Mesenchymal stem cell (in vitro differentiated cells and primary cell): ENCODE results near the gene SLC41A3.

Experiments used
- DNase-seq: peaks from one replicate; pipeline ENCODE4 v3.0.0-alpha.2; 2013
- H2AFZ ChIP-seq: one replicate; pipeline ENCODE4 v1.6.1; 2013; ENCODE audit warnings: low read depth, mild to moderate bottlenecking, control low read depth, inconsistent platforms, low read length, moderate library complexity
- H2AK5ac ChIP-seq: 2 replicates; pipeline ENCODE4 v1.6.1; 2013; ENCODE audit warnings: low read length, moderate library complexity, mild to moderate bottlenecking, inconsistent platforms; ENCODE audit not compliant: severe bottlenecking
- H2BK120ac ChIP-seq: one replicate; pipeline ENCODE4 v1.6.1; 2013; ENCODE audit warnings: low read depth, mild to moderate bottlenecking, inconsistent platforms, low read length, moderate library complexity
- H2BK12ac ChIP-seq, 2 experiments: one replicate each; pipeline ENCODE4 v1.6.1; 2013; ENCODE audit warnings: inconsistent platforms in 2 of 2, low read length in 2 of 2, mild to moderate bottlenecking in 2 of 2, moderate library complexity in 2 of 2, control low read depth in 1 of 2
- H2BK15ac ChIP-seq: one replicate; pipeline ENCODE4 v1.6.1; 2013; ENCODE audit warnings: mild to moderate bottlenecking, low read depth, inconsistent platforms; ENCODE audit not compliant: poor library complexity, severe bottlenecking
- H2BK5ac ChIP-seq: 2 replicates; pipeline ENCODE4 v1.6.1; 2013; ENCODE audit warnings: low read depth, mild to moderate bottlenecking, low read length, control low read depth, inconsistent platforms; ENCODE audit not compliant: poor library complexity, severe bottlenecking
- H3K14ac ChIP-seq, 2 experiments: one replicate each; pipeline ENCODE4 v1.6.1; 2013; ENCODE audit warnings: inconsistent platforms in 2 of 2, low read length in 2 of 2, control low read depth in 1 of 2, mild to moderate bottlenecking in 1 of 2, moderate library complexity in 1 of 2
- H3K18ac ChIP-seq, 2 experiments: one replicate each; pipeline ENCODE4 v1.6.1; 2013; ENCODE audit warnings: inconsistent platforms in 2 of 2, low read length in 2 of 2, control low read depth in 1 of 2, low read depth in 1 of 2, mild to moderate bottlenecking in 1 of 2
- H3K23ac ChIP-seq, 2 experiments: one replicate each; pipeline ENCODE4 v1.6.1; 2013; ENCODE audit warnings: inconsistent platforms in 2 of 2, low read length in 2 of 2, mild to moderate bottlenecking in 2 of 2, moderate library complexity in 2 of 2, control low read depth in 1 of 2
- H3K27ac ChIP-seq: 2 replicates; pipeline ENCODE4 v1.5.1; 2013; ENCODE audit warnings: mild to moderate bottlenecking, moderate library complexity, low read length, control low read depth, inconsistent platforms; ENCODE audit not compliant: poor library complexity, severe bottlenecking
- H3K27me3 ChIP-seq, 2 experiments: 2 replicates each; pipeline versions ENCODE4 v1.6.1 to v1.7.0; 2013; ENCODE audit warnings: low read length in 2 of 2, mild to moderate bottlenecking in 2 of 2, moderate library complexity in 2 of 2, control low read depth in 1 of 2, inconsistent platforms in 1 of 2; ENCODE audit not compliant: control insufficient read depth in 1 of 2, insufficient read depth in 1 of 2
- H3K36me3 ChIP-seq, 2 experiments: 2 replicates each; pipeline versions ENCODE4 v1.6.1 to v1.7.0; 2013; ENCODE audit warnings: low read length in 2 of 2, control low read depth in 1 of 2, inconsistent platforms in 1 of 2, low read depth in 1 of 2, mild to moderate bottlenecking in 1 of 2; ENCODE audit not compliant: insufficient read depth in 2 of 2, control insufficient read depth in 1 of 2
- H3K4ac ChIP-seq, 2 experiments: one replicate each; pipeline ENCODE4 v1.6.1; 2013; ENCODE audit warnings: inconsistent platforms in 2 of 2, low read length in 2 of 2, mild to moderate bottlenecking in 2 of 2, moderate library complexity in 2 of 2, control low read depth in 1 of 2, low read depth in 1 of 2
- H3K4me1 ChIP-seq: 2 replicates; pipeline ENCODE4 v1.6.1; 2013; ENCODE audit warnings: low read depth, low read length, control low read depth; ENCODE audit not compliant: control insufficient read depth, insufficient read depth
- H3K4me2 ChIP-seq: 2 replicates; pipeline ENCODE4 v1.6.1; 2013; ENCODE audit warnings: low read length, mild to moderate bottlenecking, inconsistent platforms; ENCODE audit not compliant: poor library complexity, severe bottlenecking
- H3K4me3 ChIP-seq, 2 experiments: 2 replicates each; pipeline versions ENCODE4 v1.5.1 to v1.7.0; 2013; ENCODE audit warnings: low read length in 2 of 2, mild to moderate bottlenecking in 2 of 2, control low read depth in 1 of 2, low read depth in 1 of 2; ENCODE audit not compliant: insufficient read depth in 1 of 2
- H3K79me1 ChIP-seq: replicated peaks from 2 replicates; pipeline ENCODE4 v1.6.1; 2013; ENCODE audit warnings: mild to moderate bottlenecking, control low read depth, low read length, inconsistent platforms; ENCODE audit not compliant: poor library complexity, severe bottlenecking
- H3K9ac ChIP-seq: 2 replicates; pipeline ENCODE4 v1.7.0; 2013; ENCODE audit warnings: mild to moderate bottlenecking, low read length, moderate library complexity
- H3K9me3 ChIP-seq: 2 replicates; pipeline ENCODE4 v1.7.0; 2013; ENCODE audit warnings: mild to moderate bottlenecking, low read length; ENCODE audit not compliant: control insufficient read depth
- H4K8ac ChIP-seq: one replicate; pipeline ENCODE4 v1.6.1; 2013; ENCODE audit warnings: inconsistent platforms, mild to moderate bottlenecking, low read length, moderate library complexity
- H4K91ac ChIP-seq: one replicate; pipeline ENCODE4 v1.6.1; 2013; ENCODE audit warnings: mild to moderate bottlenecking, low read length, inconsistent platforms
- WGBS: methylation state at CpG from one replicate; pipeline ENCODE4 v1.1.7; 2013; ENCODE audit warnings: mixed read lengths; 5-methylcytosine and 5-hydroxymethylcytosine counted together

The SLC41A3 gene

GRCh38 chr3:126126811-126127431 is 43.0 kb upstream of the SLC41A3 start:
- no peak overlapping the region for H2BK120ac ChIP-seq
- no peak overlapping the region for H3K14ac ChIP-seq
- H2AK5ac ChIP-seq = no peak overlapping the region
- H3K4me2 ChIP-seq = no peak overlapping the region
- no peak overlapping the region for H3K18ac ChIP-seq
- H4K8ac ChIP-seq = no peak overlapping the region
- no peak overlapping the region for H2BK15ac ChIP-seq
- 73% methylated on average over 10 of the region's 10 CpGs for WGBS
- H3K27ac ChIP-seq = no peak overlapping the region
- H3K36me3 ChIP-seq = no peaks in the 10 kb centered on the region
- H3K4me1 ChIP-seq = peaks cover 2% of the 10 kb centered on the region
- H2AFZ ChIP-seq = no peak overlapping the region
- no peak overlapping the region for H2BK12ac ChIP-seq
- H3K4me3 ChIP-seq = no peak overlapping the region
- no peak overlapping the region for H3K23ac ChIP-seq
- no peak for DNase-seq
- H3K79me1 ChIP-seq = no peaks in the 10 kb centered on the region
- no peak overlapping the region for H3K4ac ChIP-seq
- no peak overlapping the region for H2BK5ac ChIP-seq
- no peaks in the 10 kb centered on the region for H3K9me3 ChIP-seq
- no peak overlapping the region for H4K91ac ChIP-seq
- peaks cover 19 to 70% of the 10 kb centered on the region in 2 experiments for H3K27me3 ChIP-seq
- H3K9ac ChIP-seq = no peak overlapping the region

GRCh38 chr3:126126286-126126685 is 42.4 kb upstream of the SLC41A3 start:
- H3K4me3 ChIP-seq = no peak overlapping the region
- H3K27me3 ChIP-seq = peaks cover 12 to 70% of the 10 kb centered on the region in 2 experiments
- no peak overlapping the region for H3K27ac ChIP-seq
- no peak overlapping the region for H2AK5ac ChIP-seq
- no peaks in the 10 kb centered on the region for H3K36me3 ChIP-seq
- H3K23ac ChIP-seq = no peak overlapping the region
- no peak overlapping the region for H3K14ac ChIP-seq
- H2AFZ ChIP-seq = no peak overlapping the region
- no peak for DNase-seq
- H3K9me3 ChIP-seq = no peaks in the 10 kb centered on the region
- H3K4me1 ChIP-seq = peaks cover 2% of the 10 kb centered on the region
- H3K4me2 ChIP-seq = no peak overlapping the region
- H2BK15ac ChIP-seq = no peak overlapping the region
- no peak overlapping the region for H4K91ac ChIP-seq
- no peak overlapping the region for H3K4ac ChIP-seq
- 89% methylated on average over 11 of the region's 12 CpGs for WGBS
- H4K8ac ChIP-seq = no peak overlapping the region
- H2BK5ac ChIP-seq = no peak overlapping the region
- H2BK12ac ChIP-seq = no peak overlapping the region
- H3K9ac ChIP-seq = no peak overlapping the region
- no peak overlapping the region for H2BK120ac ChIP-seq
- H3K79me1 ChIP-seq = no peaks in the 10 kb centered on the region
- no peak overlapping the region for H3K18ac ChIP-seq

- H2AK5ac ChIP-seq = no peak overlapping the region
- H3K4me1 ChIP-seq = peaks cover 2% of the 10 kb centered on the region
- no peak overlapping the region for H2BK5ac ChIP-seq
- no peaks in the 10 kb centered on the region for H3K9me3 ChIP-seq
- H3K4me3 ChIP-seq = no peak overlapping the region
- no peaks in the 10 kb centered on the region for H3K36me3 ChIP-seq
- no peak overlapping the region for H3K23ac ChIP-seq
- H2BK15ac ChIP-seq = no peak overlapping the region
- no peak overlapping the region for H3K18ac ChIP-seq
- H3K27ac ChIP-seq = no peak overlapping the region
- no peak overlapping the region for H4K8ac ChIP-seq
- no peak overlapping the region for H3K4me2 ChIP-seq
- no peak for DNase-seq
- H2AFZ ChIP-seq = no peak overlapping the region
- peaks cover 11 to 73% of the 10 kb centered on the region in 2 experiments for H3K27me3 ChIP-seq
- H4K91ac ChIP-seq = no peak overlapping the region
- no peak overlapping the region for H2BK12ac ChIP-seq
- H3K4ac ChIP-seq = no peak overlapping the region
- H3K14ac ChIP-seq = no peak overlapping the region
- H3K9ac ChIP-seq = no peak overlapping the region
- no peak overlapping the region for H2BK120ac ChIP-seq
- WGBS = 59% methylated on average over 2 of the region's 2 CpGs
- no peaks in the 10 kb centered on the region for H3K79me1 ChIP-seq
Measured at GRCh38 chr3:126125781-126126251, 41.9 kb upstream of the SLC41A3 start.

GRCh38 chr3:126125341-126125740 is 41.4 kb upstream of the SLC41A3 start:
- Histone ChIP-seq H4K91ac (no peak overlapping the region), H2AK5ac (no peak overlapping the region), H2BK15ac (no peak overlapping the region), H3K27me3 (peaks cover 11 to 70% of the 10 kb centered on the region in 2 experiments), H3K4ac (no peak overlapping the region), H3K4me2 (no peak overlapping the region), H4K8ac (no peak overlapping the region), H3K4me3 (no peak overlapping the region), H3K36me3 (no peaks in the 10 kb centered on the region), H3K9me3 (no peaks in the 10 kb centered on the region), H3K27ac (no peak overlapping the region), H3K14ac (no peak overlapping the region), H2BK5ac (no peak overlapping the region), H3K18ac (no peak overlapping the region), H2BK12ac (no peak overlapping the region), H3K23ac (no peak overlapping the region), H3K4me1 (peaks cover 2% of the 10 kb centered on the region), H2BK120ac (no peak overlapping the region), H2AFZ (no peak overlapping the region), H3K9ac (no peak overlapping the region), H3K79me1 (no peaks in the 10 kb centered on the region)
- WGBS = 85% methylated on average over 5 of the region's 5 CpGs
- DNase-seq = no peak
